C4-2B (cell line): ENCODE measurements around the gene NFATC3.
"Not testable (repeated sequence)": the region's sequence is repeated elsewhere in the genome, so short reads cannot be mapped to it uniquely, and the experiment has no call there.

Experiments
- H3K27ac ChIP-seq: fragments of 450-650 bp; 2 replicates; pipeline ENCODE4 v1.5.1; 2017
- ZFX ChIP-seq: fragments of 450-650 bp; IDR thresholded peaks from 2 replicates; pipeline ENCODE4 v1.6.1; 2017
- TF ChIP-seq, protein P1 (sequence below): fragments of 450-650 bp; conservative IDR thresholded peaks from 2 replicates; pipeline ENCODE4 v1.5.1; 2017; ENCODE audit warnings: mild to moderate bottlenecking

Gene NFATC3

DNA sequence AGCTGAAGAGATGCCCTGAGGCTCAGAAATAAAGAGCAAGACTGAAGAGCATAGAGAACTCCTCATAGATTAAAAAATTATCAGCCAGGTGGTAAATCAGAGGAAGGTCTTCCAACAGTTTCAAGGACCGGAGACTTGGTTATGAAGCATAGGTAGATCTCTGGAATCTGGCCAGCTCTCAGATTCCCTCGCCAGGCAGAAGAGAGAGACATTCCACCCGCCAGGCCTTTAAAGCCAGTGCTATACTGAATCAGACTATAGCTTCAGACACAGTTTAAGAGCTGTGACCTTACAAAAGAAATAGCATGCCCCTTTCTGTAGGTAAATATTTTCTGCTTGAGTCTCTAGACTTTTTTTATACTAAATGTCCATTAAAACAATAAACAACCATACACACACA is 70.3 kb downstream of the NFATC3 start:
- H3K27ac ChIP-seq = no peak overlapping the region
- TF ChIP-seq, protein P1, sequence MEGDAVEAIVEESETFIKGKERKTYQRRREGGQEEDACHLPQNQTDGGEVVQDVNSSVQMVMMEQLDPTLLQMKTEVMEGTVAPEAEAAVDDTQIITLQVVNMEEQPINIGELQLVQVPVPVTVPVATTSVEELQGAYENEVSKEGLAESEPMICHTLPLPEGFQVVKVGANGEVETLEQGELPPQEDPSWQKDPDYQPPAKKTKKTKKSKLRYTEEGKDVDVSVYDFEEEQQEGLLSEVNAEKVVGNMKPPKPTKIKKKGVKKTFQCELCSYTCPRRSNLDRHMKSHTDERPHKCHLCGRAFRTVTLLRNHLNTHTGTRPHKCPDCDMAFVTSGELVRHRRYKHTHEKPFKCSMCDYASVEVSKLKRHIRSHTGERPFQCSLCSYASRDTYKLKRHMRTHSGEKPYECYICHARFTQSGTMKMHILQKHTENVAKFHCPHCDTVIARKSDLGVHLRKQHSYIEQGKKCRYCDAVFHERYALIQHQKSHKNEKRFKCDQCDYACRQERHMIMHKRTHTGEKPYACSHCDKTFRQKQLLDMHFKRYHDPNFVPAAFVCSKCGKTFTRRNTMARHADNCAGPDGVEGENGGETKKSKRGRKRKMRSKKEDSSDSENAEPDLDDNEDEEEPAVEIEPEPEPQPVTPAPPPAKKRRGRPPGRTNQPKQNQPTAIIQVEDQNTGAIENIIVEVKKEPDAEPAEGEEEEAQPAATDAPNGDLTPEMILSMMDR = no peak
- TF ChIP-seq ZFX = no peak

DNA sequence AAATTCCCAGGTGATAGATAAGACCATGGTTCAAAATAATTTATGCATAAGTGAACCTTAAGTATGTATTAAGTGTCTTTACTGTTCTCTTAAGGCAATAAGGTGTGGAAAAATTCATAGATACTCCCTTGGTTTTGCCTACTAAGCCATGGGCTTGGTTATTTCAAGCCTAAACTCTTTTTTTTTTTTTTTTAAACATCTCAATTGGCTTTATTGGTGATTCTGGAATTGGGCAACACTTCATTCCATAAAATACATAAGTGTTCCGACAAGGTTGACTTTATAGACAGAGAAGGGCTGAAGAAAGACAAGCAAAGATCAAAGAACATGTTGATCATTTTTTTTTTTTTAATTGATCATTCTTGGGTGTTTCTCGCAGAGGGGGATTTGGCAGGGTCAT is 77.2 kb downstream of the NFATC3 start:
- no peak overlapping the region for H3K27ac ChIP-seq
- TF ChIP-seq ZFX = no peak

DNA sequence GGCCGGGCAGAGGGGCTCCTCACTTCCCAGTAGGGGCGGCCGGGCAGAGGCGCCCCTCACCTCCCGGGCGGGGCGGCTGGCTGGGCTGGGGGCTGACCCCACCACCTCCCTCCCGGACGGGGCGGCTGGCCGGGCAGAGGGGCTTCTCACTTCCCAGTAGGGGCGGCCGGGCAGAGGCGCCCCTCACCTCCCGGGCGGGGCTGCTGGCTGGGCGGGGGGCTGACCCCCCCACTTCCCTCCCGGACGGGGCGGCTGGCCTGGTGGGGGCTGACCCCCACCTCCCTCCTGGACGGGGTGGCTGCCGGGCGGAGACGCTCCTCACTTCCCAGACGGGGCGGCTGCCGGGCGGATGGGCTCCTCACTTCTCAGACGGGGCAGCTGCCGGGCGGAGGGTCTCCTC is 78.1 kb downstream of the NFATC3 start:
- not testable (repeated sequence) for H3K27ac ChIP-seq

DNA sequence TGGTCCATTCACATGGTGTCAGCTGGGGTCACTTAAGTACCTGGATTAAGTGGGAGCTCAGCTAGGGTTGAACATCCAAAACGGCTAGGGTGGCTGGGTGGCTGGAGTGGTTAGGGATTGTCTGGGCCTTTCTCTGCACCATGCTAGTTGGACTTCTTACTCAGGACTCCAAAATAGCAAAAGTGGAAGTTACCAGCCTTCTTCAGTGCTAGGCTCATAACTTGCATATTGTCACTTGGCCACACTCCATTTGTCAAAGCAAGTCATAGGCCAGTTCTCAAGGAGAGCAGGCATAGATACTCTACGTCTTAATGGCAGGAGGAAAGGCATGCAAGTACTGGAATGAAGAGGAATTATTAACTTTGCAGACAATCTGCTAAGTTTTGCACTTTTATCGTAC is 81.1 kb downstream of the NFATC3 start:
- TF ChIP-seq ZFX = no peak
- TF ChIP-seq, protein P1 = no peak
- H3K27ac ChIP-seq = no peak overlapping the region

DNA sequence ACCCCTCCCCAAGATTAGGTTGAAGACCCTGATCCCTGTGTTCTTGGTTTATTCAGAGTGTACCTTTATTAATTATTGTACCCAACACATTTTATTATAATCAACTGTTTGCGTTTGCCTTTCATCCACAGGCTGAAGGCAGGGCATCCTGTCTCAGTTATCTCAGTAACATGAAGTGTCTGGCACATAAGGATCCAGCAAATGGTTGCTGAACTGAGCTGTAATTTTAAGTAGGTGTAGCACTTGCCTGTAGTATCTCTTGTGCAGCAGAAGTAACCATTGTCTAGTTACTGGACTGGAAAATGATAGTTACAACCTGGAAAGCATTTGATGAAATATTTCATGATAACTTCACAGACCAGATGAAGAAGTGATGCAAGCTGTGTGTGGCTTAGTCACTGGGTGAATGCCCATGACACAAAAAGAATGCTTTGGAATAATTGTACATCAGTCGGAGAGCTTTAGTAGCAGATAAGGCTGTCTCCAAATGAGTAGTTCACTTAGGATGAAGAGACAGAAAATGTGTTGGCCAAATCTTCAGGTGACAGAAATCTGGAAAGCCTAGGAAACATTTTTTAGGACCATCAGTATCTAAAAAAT is 94.1 kb downstream of the NFATC3 start:
- H3K27ac ChIP-seq = no peak overlapping the region
- TF ChIP-seq ZFX = no peak
- TF ChIP-seq, protein P1 = no peak

DNA sequence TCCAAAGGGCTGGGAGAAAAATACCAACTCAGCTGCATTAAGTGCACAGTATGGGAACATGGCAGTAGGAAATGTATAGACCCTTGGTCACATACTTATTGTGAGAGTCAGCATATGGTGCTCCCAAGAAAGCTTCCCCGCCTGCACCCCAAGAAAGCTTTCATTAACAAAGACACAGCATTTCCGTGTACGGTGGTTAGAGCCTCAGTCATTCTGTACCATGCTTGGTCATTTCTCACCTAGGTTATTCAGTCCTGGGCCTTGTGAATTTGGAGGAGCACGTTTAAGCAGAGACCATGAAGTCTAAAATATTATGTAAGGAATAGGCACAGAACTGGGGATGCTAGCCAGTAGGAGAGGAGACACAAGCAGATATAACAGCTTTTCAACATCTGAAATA is 94.7 kb downstream of the NFATC3 start:
- TF ChIP-seq, protein P1 = no peak
- TF ChIP-seq ZFX = no peak
- H3K27ac ChIP-seq = no peak overlapping the region

DNA sequence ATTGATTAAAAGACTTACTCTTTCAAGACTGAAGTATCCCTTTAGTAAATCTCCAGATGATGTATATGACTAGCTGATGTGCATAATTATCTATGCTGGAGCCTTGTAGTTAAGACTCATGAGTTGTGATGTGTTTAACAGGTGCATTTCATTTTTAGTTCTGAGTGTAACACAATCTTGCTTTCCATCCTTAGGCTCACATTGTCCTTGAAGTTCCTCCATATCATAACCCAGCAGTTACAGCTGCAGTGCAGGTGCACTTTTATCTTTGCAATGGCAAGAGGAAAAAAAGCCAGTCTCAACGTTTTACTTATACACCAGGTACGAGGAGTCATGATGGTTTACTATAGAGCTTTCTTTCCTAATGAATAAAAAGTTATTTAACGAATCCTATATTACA is 97.9 kb downstream of the NFATC3 start:
- no peak overlapping the region for H3K27ac ChIP-seq
- TF ChIP-seq, protein P1 = no peak
- TF ChIP-seq ZFX = no peak

DNA sequence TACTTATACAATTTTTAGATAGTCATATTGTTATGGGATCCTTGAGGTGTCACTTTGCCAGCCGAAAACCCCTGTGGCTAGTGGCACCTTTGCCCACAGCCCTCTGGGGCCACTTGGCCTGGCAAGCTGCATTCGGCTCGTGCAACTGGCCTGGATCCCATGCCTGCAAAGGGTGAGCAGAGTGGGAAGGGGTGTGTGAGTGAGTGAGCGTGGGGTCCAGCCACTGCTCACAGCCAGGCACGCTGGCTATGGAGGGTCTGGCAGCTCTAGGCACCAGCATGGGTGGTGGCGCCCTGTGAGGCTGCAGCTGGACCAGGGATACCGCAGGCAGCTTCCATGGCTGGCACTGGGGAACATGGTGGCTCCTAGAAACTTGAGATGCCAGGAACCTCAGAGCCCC is 101.7 kb downstream of the NFATC3 start:
- no peak overlapping the region for H3K27ac ChIP-seq
- TF ChIP-seq ZFX = no peak
- TF ChIP-seq, protein P1 = no peak

DNA sequence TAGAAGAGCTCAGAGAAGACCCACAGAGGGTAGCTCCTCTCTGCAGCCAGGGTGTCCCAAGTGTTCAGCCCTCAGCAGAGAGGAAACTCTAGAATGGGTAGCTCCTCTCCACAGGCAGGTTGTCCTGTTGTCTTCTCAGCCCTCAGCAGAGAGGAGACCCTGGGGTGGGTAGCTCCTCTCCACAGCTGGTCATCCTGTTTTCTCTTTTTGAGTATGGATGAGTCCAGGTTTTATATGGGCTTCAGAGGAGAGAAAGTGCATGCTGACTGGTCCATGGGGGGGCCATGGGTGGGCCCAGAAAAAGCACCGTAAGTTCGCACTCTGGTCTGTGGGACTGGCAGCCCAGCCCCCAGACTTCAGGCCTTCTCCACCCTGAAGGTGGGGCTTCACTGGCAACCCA is 102.3 kb downstream of the NFATC3 start:
- TF ChIP-seq, protein P1 = no peak
- no peak for TF ChIP-seq ZFX
- H3K27ac ChIP-seq = no peak overlapping the region
